Cortex of kidney (tissue), 1 donor: ENCODE measurements around the gene RGS7.
"Not testable (repeated sequence)": the region's sequence is repeated elsewhere in the genome, so short reads cannot be mapped to it uniquely, and the experiment has no call there.

Experiments
- DNase-seq: peaks from one replicate; lab custom pipeline; 2025; lab: John Stamatoyannopoulos, UW

The RGS7 gene

GRCh38 chr1:240912821-240913220 is 444.2 kb downstream of the RGS7 start:
- DNase-seq, result no peak

- DNase-seq, result no peak
Measured at GRCh38 chr1:240909701-240910457, 447.1 kb downstream of the RGS7 start.

- DNase-seq, result no peak
Measured at GRCh38 chr1:240906477-240906876, 450.5 kb downstream of the RGS7 start.

- no peak for DNase-seq
Measured at GRCh38 chr1:240905225-240905765, 451.7 kb downstream of the RGS7 start.

- not testable (repeated sequence) for DNase-seq
Measured at GRCh38 chr1:240895424-240895823, 461.6 kb downstream of the RGS7 start.

GRCh38 chr1:240888787-240889048 is 468.3 kb downstream of the RGS7 start:
- DNase-seq, result no peak

- no peak for DNase-seq
Measured at GRCh38 chr1:240888039-240888786, 468.8 kb downstream of the RGS7 start.

GRCh38 chr1:240883490-240883889 is 473.5 kb downstream of the RGS7 start:
- DNase-seq, result no peak

- DNase-seq, result not testable (repeated sequence)
Measured at GRCh38 chr1:240882656-240883308, 474.2 kb downstream of the RGS7 start.

GRCh38 chr1:240878631-240879030 is 478.4 kb downstream of the RGS7 start:
- DNase-seq, result no peak

GRCh38 chr1:240877605-240878004 is 479.4 kb downstream of the RGS7 start:
- no peak for DNase-seq

GRCh38 chr1:240876071-240876470 is 480.9 kb downstream of the RGS7 start:
- no peak for DNase-seq

- DNase-seq, result no peak
Measured at GRCh38 chr1:240869071-240869470, 487.9 kb downstream of the RGS7 start.

GRCh38 chr1:240866724-240867123 is 490.3 kb downstream of the RGS7 start:
- DNase-seq, result no peak

GRCh38 chr1:240860023-240860422 is 497.0 kb downstream of the RGS7 start:
- DNase-seq, result no peak

- DNase-seq, result no peak
Measured at GRCh38 chr1:240854367-240854766, 502.6 kb downstream of the RGS7 start.

- DNase-seq, result no peak
Measured at GRCh38 chr1:240847325-240847724, 509.7 kb downstream of the RGS7 start.

GRCh38 chr1:240844486-240844885 is 512.5 kb downstream of the RGS7 start:
- no peak for DNase-seq

- no peak for DNase-seq
Measured at GRCh38 chr1:240843798-240844197, 513.2 kb downstream of the RGS7 start.

- no peak for DNase-seq
Measured at GRCh38 chr1:240836271-240836670, 520.7 kb downstream of the RGS7 start.

GRCh38 chr1:240835291-240835690 is 521.7 kb downstream of the RGS7 start:
- no peak for DNase-seq

- no peak for DNase-seq
Measured at GRCh38 chr1:240833075-240833474, 523.9 kb downstream of the RGS7 start.

GRCh38 chr1:240831922-240832321 is 525.1 kb downstream of the RGS7 start:
- no peak for DNase-seq
